ENCODE results near the gene GRK5.
A peak's percentile ranks its signal among the peaks of the same experiment; 100 is the strongest.

Gene GRK5

GRCh38 chr10:119209035-119209735, 1.8 kb downstream of the GRK5 start:
- Histone ChIP-seq H3K4ac (ENCODE audit: low read depth in 1 of 2, low read length in 2 of 2) (peak overlapping the region in 1 of 2 experiments; percentile 55), H3K36me3 (ENCODE audit: control insufficient read depth in 1 of 2, insufficient read depth in 2 of 2, low read depth in 1 of 2, low read length in 2 of 2) (peaks cover 0 to 2% of the 10 kb centered on the region in 2 experiments), H3K14ac (ENCODE audit: low read length in 2 of 2) (peak overlapping the region in 1 of 2 experiments; percentile 57), H2AFZ (ENCODE audit: low read depth, low read length) (no peak overlapping the region), H4K8ac (ENCODE audit: low read length) (peak overlapping the region; percentile 88), H3K4me1 (ENCODE audit: control insufficient read depth, insufficient read depth, low read depth, low read length) (peaks cover 8% of the 10 kb centered on the region), H3K9me3 (ENCODE audit: control insufficient read depth, low read length) (no peaks in the 10 kb centered on the region), H2BK5ac (ENCODE audit: low read depth, low read length, poor library complexity, severe bottlenecking) (no peak overlapping the region), H3K9ac (ENCODE audit: low read length) (peak overlapping the region; percentile 88), H2BK15ac (ENCODE audit: low read depth, poor library complexity, severe bottlenecking) (no peak overlapping the region), H4K91ac (ENCODE audit: low read length) (peak overlapping the region; percentile 89), H2BK12ac (ENCODE audit: low read length in 2 of 2) (peak overlapping the region in 1 of 2 experiments; percentile 23), H2AK5ac (ENCODE audit: low read length, severe bottlenecking) (no peak overlapping the region), H2BK120ac (ENCODE audit: low read depth, low read length) (peak overlapping the region; percentile 49), H3K27ac (ENCODE audit: low read length, poor library complexity, severe bottlenecking) (peak overlapping the region; percentile 59), H3K79me1 (replicated peaks; ENCODE audit: low read length, poor library complexity, severe bottlenecking) (peaks cover 12% of the 10 kb centered on the region), H3K18ac (ENCODE audit: low read depth in 1 of 2, low read length in 2 of 2) (peak overlapping the region; percentile 44 to 98), H3K27me3 (ENCODE audit: control insufficient read depth in 1 of 2, insufficient read depth in 1 of 2, low read length in 2 of 2) (no peaks in the 10 kb centered on the region), H3K4me3 (ENCODE audit: insufficient read depth in 1 of 2, low read depth in 1 of 2, low read length in 2 of 2) (peak overlapping the region; percentile 48 to 89), H3K23ac (ENCODE audit: low read length in 2 of 2) (no peak overlapping the region), H3K4me2 (ENCODE audit: low read length, poor library complexity, severe bottlenecking) (peak overlapping the region; percentile 100)
- 10% methylated on average over 13 of the region's 15 CpGs for WGBS
- DNase-seq: peak; percentile 88

- H2AFZ ChIP-seq (ENCODE audit: low read depth, low read length): no peak overlapping the region
- H3K9me3 ChIP-seq (ENCODE audit: control insufficient read depth, low read length): no peaks in the 10 kb centered on the region
- WGBS: 11% methylated on average over 4 of the region's 9 CpGs
- no peak overlapping the region for H4K8ac ChIP-seq (ENCODE audit: low read length)
- H3K27me3 ChIP-seq (ENCODE audit: control insufficient read depth in 1 of 2, insufficient read depth in 1 of 2, low read length in 2 of 2): no peaks in the 10 kb centered on the region
- H4K91ac ChIP-seq (ENCODE audit: low read length): no peak overlapping the region
- H3K4me2 ChIP-seq (ENCODE audit: low read length, poor library complexity, severe bottlenecking): peak overlapping the region; percentile 100
- H3K18ac ChIP-seq (ENCODE audit: low read depth in 1 of 2, low read length in 2 of 2): peak overlapping the region in 1 of 2 experiments; percentile 8
- no peak overlapping the region for H2BK12ac ChIP-seq (ENCODE audit: low read length in 2 of 2)
- H3K14ac ChIP-seq (ENCODE audit: low read length in 2 of 2): no peak overlapping the region
- peaks cover 0 to 2% of the 10 kb centered on the region in 2 experiments for H3K36me3 ChIP-seq (ENCODE audit: control insufficient read depth in 1 of 2, insufficient read depth in 2 of 2, low read depth in 1 of 2, low read length in 2 of 2)
- H3K27ac ChIP-seq (ENCODE audit: low read length, poor library complexity, severe bottlenecking): peak overlapping the region; percentile 59
- H2BK120ac ChIP-seq (ENCODE audit: low read depth, low read length): peak overlapping the region; percentile 77
- H3K4me1 ChIP-seq (ENCODE audit: control insufficient read depth, insufficient read depth, low read depth, low read length): peaks cover 8% of the 10 kb centered on the region
- H3K4ac ChIP-seq (ENCODE audit: low read depth in 1 of 2, low read length in 2 of 2): peak overlapping the region; percentile 13 to 55
- no peak overlapping the region for H2BK15ac ChIP-seq (ENCODE audit: low read depth, poor library complexity, severe bottlenecking)
- H2BK5ac ChIP-seq (ENCODE audit: low read depth, low read length, poor library complexity, severe bottlenecking): no peak overlapping the region
- peak overlapping the region; percentile 88 for H3K9ac ChIP-seq (ENCODE audit: low read length)
- peak; percentile 52 for DNase-seq
- H2AK5ac ChIP-seq (ENCODE audit: low read length, severe bottlenecking): peak overlapping the region; percentile 17
- peaks cover 12% of the 10 kb centered on the region for H3K79me1 ChIP-seq (replicated peaks; ENCODE audit: low read length, poor library complexity, severe bottlenecking)
- no peak overlapping the region for H3K23ac ChIP-seq (ENCODE audit: low read length in 2 of 2)
- H3K4me3 ChIP-seq (ENCODE audit: insufficient read depth in 1 of 2, low read depth in 1 of 2, low read length in 2 of 2): peak overlapping the region in 1 of 2 experiments; percentile 89
These were observed 2.5 kb downstream of the GRK5 start for GRCh38 chr10:119209736-119210355.

- H2BK12ac ChIP-seq (ENCODE audit: low read length in 2 of 2): no peak overlapping the region
- WGBS: no CpG with 5 or more reads among the region's 2 CpGs
- no peak overlapping the region for H2AK5ac ChIP-seq (ENCODE audit: low read length, severe bottlenecking)
- no peak overlapping the region for H4K8ac ChIP-seq (ENCODE audit: low read length)
- H3K23ac ChIP-seq (ENCODE audit: low read length in 2 of 2): no peak overlapping the region
- H3K4me1 ChIP-seq (ENCODE audit: control insufficient read depth, insufficient read depth, low read depth, low read length): peaks cover 8% of the 10 kb centered on the region
- no peaks in the 10 kb centered on the region for H3K27me3 ChIP-seq (ENCODE audit: control insufficient read depth in 1 of 2, insufficient read depth in 1 of 2, low read length in 2 of 2)
- no peak overlapping the region for H3K27ac ChIP-seq (ENCODE audit: low read length, poor library complexity, severe bottlenecking)
- no peak overlapping the region for H3K18ac ChIP-seq (ENCODE audit: low read depth in 1 of 2, low read length in 2 of 2)
- no peak overlapping the region for H2BK5ac ChIP-seq (ENCODE audit: low read depth, low read length, poor library complexity, severe bottlenecking)
- H4K91ac ChIP-seq (ENCODE audit: low read length): no peak overlapping the region
- peaks cover 0 to 2% of the 10 kb centered on the region in 2 experiments for H3K36me3 ChIP-seq (ENCODE audit: control insufficient read depth in 1 of 2, insufficient read depth in 2 of 2, low read depth in 1 of 2, low read length in 2 of 2)
- H3K4me3 ChIP-seq (ENCODE audit: insufficient read depth in 1 of 2, low read depth in 1 of 2, low read length in 2 of 2): peak overlapping the region in 1 of 2 experiments; percentile 89
- H3K14ac ChIP-seq (ENCODE audit: low read length in 2 of 2): no peak overlapping the region
- peaks cover 12% of the 10 kb centered on the region for H3K79me1 ChIP-seq (replicated peaks; ENCODE audit: low read length, poor library complexity, severe bottlenecking)
- H3K4ac ChIP-seq (ENCODE audit: low read depth in 1 of 2, low read length in 2 of 2): no peak overlapping the region
- H3K9ac ChIP-seq (ENCODE audit: low read length): peak overlapping the region; percentile 88
- H3K4me2 ChIP-seq (ENCODE audit: low read length, poor library complexity, severe bottlenecking): no peak overlapping the region
- H2BK120ac ChIP-seq (ENCODE audit: low read depth, low read length): no peak overlapping the region
- no peak overlapping the region for H2AFZ ChIP-seq (ENCODE audit: low read depth, low read length)
- H2BK15ac ChIP-seq (ENCODE audit: low read depth, poor library complexity, severe bottlenecking): no peak overlapping the region
- H3K9me3 ChIP-seq (ENCODE audit: control insufficient read depth, low read length): no peaks in the 10 kb centered on the region
- no peak for DNase-seq
These were observed 3.3 kb downstream of the GRK5 start for GRCh38 chr10:119210633-119211032.

- no peak overlapping the region for H2BK12ac ChIP-seq (ENCODE audit: low read length in 2 of 2)
- 39% methylated on average over 3 of the region's 3 CpGs for WGBS
- H3K4me1 ChIP-seq (ENCODE audit: control insufficient read depth, insufficient read depth, low read depth, low read length): peaks cover 6% of the 10 kb centered on the region
- H3K23ac ChIP-seq (ENCODE audit: low read length in 2 of 2): no peak overlapping the region
- no peaks in the 10 kb centered on the region for H3K27me3 ChIP-seq (ENCODE audit: control insufficient read depth in 1 of 2, insufficient read depth in 1 of 2, low read length in 2 of 2)
- no peak overlapping the region for H4K91ac ChIP-seq (ENCODE audit: low read length)
- H2BK15ac ChIP-seq (ENCODE audit: low read depth, poor library complexity, severe bottlenecking): no peak overlapping the region
- no peak overlapping the region for H2AFZ ChIP-seq (ENCODE audit: low read depth, low read length)
- peak overlapping the region in 1 of 2 experiments; percentile 1 for H3K4ac ChIP-seq (ENCODE audit: low read depth in 1 of 2, low read length in 2 of 2)
- H2BK5ac ChIP-seq (ENCODE audit: low read depth, low read length, poor library complexity, severe bottlenecking): no peak overlapping the region
- H4K8ac ChIP-seq (ENCODE audit: low read length): no peak overlapping the region
- H3K27ac ChIP-seq (ENCODE audit: low read length, poor library complexity, severe bottlenecking): peak overlapping the region; percentile 27
- no peak overlapping the region for H2AK5ac ChIP-seq (ENCODE audit: low read length, severe bottlenecking)
- DNase-seq: peak; percentile 83
- H3K14ac ChIP-seq (ENCODE audit: low read length in 2 of 2): no peak overlapping the region
- no peak overlapping the region for H3K4me2 ChIP-seq (ENCODE audit: low read length, poor library complexity, severe bottlenecking)
- H3K36me3 ChIP-seq (ENCODE audit: control insufficient read depth in 1 of 2, insufficient read depth in 2 of 2, low read depth in 1 of 2, low read length in 2 of 2): peaks cover 0 to 2% of the 10 kb centered on the region in 2 experiments
- peak overlapping the region in 1 of 2 experiments; percentile 45 for H3K4me3 ChIP-seq (ENCODE audit: insufficient read depth in 1 of 2, low read depth in 1 of 2, low read length in 2 of 2)
- no peaks in the 10 kb centered on the region for H3K9me3 ChIP-seq (ENCODE audit: control insufficient read depth, low read length)
- H3K9ac ChIP-seq (ENCODE audit: low read length): peak overlapping the region; percentile 88
- H3K18ac ChIP-seq (ENCODE audit: low read depth in 1 of 2, low read length in 2 of 2): no peak overlapping the region
- peak overlapping the region; percentile 45 for H2BK120ac ChIP-seq (ENCODE audit: low read depth, low read length)
- peaks cover 14% of the 10 kb centered on the region for H3K79me1 ChIP-seq (replicated peaks; ENCODE audit: low read length, poor library complexity, severe bottlenecking)
These were observed 3.8 kb downstream of the GRK5 start for GRCh38 chr10:119211176-119211575.

Measured in mesenchymal stem cell (in vitro differentiated cells and primary cell).